GM12873 (cell line): ENCODE measurements around the gene MAGEA9B.

Experiments
- CTCF ChIP-seq: IDR thresholded peaks from 2 replicates; pipeline ENCODE4 v1.5.1; 2012; ENCODE audit warnings: low read depth, mild to moderate bottlenecking, moderate library complexity, low read length, control low read depth; ENCODE audit not compliant: insufficient read depth; ENCODE audit errors: missing control alignments

MAGEA9B gene

DNA sequence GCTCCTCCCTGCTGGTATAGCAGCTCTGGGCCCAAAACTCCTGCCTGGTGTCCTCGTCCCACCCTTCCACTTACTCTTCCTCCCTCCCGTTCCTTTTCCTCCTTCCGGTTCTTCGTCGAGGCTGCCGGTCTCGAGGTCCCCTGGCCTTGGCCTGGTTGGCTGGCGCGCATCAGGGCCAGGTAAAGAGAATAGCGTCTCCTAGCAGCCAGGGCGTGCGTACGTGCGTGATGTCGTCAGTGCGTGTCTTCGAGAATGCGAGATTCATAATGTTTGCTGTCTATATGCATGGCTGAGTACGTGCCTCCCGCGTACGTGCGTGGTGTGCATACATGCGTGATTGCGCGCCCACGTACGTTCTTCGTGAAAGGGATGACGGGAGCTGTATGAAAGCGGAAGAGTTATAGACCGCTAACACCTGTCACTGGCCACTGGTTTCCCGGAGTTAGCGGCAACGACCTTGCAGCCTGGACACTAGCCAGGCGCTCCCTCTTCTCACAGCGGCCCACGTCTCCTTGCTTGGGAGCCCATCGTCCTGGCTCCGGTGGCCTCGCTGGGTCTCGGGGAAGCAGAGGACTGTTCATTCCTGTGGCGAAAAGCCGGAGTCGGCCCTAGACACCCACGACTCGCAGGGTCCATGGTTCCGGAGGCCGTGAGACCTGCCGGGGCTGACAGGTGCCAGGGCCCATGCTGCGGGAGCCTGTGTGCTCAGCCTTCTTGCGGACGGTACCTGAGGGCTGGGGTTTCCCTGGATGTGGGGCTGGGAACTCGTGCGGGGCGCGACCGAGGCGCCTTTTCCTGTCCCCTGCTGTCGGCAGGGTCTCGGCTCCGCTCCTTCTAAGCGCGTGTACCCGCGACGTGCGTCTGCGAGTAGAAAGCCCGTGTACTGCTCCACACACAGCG lies 46.4 kb downstream of the MAGEA9B start, which contains the start of gene EOLA1:
Gene EOLA1, plus strand, starts transcription at position 392 of the 900 bp plus-strand sequence. CDS start 4,619 bp downstream, outside the sequence.
- no peak for TF ChIP-seq CTCF

GRCh38 chrX:149540131-149540620 lies 47.1 kb downstream of the MAGEA9B start:
- no peak for TF ChIP-seq CTCF

DNA sequence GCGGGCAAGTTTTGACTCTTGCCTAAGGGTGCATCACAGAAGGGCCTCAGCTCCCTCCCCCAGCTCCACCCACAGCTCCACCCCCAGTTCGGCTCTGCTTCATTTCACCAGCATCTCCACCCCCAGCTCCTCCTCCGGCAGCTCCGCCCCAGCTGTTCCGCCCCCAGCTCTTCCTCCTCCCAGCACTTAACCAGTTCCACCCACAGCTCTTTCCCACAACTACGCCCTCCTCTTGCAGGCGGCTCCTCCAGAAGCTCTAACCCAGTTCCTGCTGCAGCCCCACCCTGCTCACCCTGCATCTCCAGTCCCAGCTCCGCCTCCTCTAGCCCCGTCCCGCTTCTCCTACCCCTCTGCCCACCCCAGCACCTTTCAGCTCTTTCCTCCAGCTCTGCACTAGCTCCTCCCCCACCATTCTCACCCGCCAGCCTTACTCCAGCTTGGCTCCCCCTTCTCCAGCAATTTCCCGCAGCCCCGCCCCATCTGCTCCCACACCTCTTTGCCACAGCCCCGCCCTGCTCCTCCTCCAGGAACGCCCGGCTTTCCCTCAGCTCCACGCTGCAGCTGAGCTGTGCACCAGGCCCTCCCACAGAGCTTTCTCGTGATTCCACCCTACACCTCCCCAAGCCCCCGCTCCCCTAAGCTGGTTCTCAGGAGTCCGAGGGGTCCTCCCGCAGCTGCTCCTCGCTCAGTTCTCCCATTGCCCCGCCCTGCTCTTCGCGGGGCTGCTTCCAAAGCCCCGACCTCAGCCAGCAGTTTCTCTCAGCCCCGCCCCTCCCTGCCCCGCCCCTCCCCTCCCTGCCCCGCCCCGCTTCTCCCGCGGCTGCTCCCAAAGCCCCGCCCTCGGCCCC lies 47.8 kb downstream of the MAGEA9B start:
- TF ChIP-seq CTCF, result no peak
